ENCODE results near the gene S100A3.

Gene S100A3

DNA sequence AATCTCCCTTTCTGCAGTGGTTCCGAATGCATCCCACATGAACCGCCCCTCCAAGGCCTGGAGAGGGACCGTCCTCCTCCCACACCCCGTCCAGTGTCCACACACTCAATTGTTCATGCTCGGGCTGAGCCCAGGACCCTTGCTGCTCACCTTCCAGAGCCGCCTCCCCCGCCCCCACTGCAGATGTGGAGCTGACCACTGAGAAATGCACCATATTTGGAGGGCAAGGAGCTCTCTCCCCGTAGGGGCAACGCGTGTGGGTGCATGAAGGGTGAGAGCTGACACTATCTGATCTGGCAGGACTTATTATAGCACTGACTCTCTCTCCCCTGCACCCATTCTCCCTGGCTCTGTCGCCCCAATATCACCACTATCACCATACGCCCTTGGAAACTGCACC, 4.0 kb upstream of the S100A3 start:
- DNase-seq (ENCODE audit: low read depth, low spot score), result no peak
- no peak overlapping the region for H3K4me3 ChIP-seq (ENCODE audit: low read length)

DNA sequence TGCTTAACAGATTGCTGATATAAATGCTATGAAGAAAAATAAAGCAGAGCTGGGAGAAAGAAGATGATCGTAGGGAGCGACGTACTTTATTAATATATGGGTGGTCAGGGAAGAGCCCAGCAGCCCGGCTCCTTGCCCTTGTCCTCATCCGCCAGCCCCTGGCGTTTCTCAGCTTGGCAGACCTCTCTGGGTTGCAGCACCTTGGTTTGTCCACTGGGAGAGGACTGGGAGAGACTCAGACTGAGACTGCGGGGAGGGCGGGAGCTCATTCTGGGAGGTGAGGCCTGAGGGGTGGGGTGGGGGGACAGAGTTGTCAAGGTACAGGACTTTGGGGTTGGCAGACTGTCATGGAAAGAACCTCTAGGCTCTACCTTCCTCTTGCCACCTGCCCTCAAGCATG, 3.3 kb upstream of the S100A3 start:
- no peak overlapping the region for H3K4me3 ChIP-seq (ENCODE audit: low read length)
- DNase-seq (ENCODE audit: low read depth, low spot score), result no peak

- no peak overlapping the region for H3K4me3 ChIP-seq (ENCODE audit: low read length)
- DNase-seq (ENCODE audit: low read depth, low spot score), result no peak
Observed at GRCh38 chr1:153550827-153551500, 1.9 kb upstream of the S100A3 start.

GRCh38 chr1:153550398-153550758, 1.3 kb upstream of the S100A3 start:
- no peak overlapping the region for H3K4me3 ChIP-seq (ENCODE audit: low read length)
- no peak for DNase-seq (ENCODE audit: low read depth, low spot score)

DNA sequence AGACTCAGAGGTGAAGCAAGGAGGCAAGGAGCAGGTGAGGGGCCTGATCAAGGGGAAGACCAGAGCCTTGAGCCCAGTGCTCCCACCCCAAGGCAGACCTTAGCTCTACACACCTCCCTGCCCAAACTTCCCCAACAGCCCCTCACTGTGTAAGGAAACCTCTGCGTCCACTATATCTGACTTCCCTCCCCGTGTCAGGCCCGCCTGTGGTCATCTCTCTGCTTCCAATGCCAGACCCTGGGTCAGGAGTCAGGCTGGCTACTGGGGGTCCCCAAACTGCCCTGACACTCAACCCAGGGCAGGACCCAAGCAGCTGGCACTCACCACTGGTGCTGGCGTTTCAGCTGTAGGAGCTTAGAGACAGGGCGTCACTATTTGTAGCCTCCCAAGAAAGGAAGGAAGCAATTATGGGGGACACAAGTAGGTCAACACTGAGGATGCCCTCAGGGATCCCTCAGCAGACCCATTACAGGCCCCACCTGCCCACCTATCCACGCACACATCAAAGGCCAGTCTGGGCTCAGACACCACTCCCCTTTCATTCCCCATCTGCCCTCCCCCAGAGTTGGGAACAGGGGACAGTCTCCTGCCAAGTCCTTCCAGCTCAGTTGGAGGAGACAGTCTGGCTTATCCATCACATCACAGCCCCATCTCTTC, 811 bp upstream of the S100A3 start:
- no peak overlapping the region for H3K4me3 ChIP-seq (ENCODE audit: low read length)
- DNase-seq (ENCODE audit: low read depth, low spot score), result no peak

GRCh38 chr1:153547560-153548551, 1.2 kb downstream of the S100A3 start:
- no peak for DNase-seq (ENCODE audit: low read depth, low spot score)
- no peak overlapping the region for H3K4me3 ChIP-seq (ENCODE audit: low read length)

DNA sequence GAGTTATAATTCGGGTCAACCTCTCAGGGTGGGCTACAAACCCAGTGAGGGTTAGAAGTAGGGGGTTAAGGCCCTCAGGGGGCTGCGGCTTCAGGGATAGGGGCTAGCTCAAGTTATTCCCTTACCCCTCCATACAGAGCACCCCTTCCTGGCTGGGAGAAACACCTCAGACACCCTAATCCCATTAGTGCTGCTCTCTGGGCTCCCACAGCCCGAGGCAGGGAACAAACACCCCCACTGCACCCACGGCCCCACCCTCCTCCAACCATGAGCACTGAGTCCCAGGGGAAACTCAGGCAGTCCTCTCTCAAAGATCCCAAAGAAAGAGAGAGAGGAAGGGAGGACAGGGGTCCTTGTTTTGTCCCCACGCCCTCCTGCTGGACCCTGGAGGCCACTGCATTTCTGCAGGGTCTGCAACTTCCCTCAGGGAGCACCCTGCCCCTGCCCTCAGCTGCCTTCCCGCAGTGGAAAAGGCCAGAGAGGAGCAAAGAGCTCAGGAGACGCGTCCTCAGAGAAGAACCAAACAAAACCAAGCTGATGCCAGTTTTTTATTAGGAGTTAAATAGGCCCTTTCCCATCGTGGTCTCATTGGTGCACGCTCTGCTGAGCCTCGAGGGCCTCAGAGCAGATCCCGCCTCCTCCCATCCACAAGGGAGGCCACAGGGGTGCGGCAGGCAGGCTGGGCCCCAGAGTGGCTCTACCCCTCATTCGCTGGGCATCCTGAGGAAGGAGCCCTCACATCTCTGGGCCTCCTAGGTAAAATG, 2.1 kb downstream of the S100A3 start:
- DNase-seq (ENCODE audit: low read depth, low spot score), result no peak
- H3K4me3 ChIP-seq (ENCODE audit: low read length), result no peak overlapping the region

- no peak overlapping the region for H3K4me3 ChIP-seq (ENCODE audit: low read length)
Observed at GRCh38 chr1:153546371-153546770, 2.7 kb downstream of the S100A3 start.

GRCh38 chr1:153545067-153546055, 3.7 kb downstream of the S100A3 start, which contains the start of gene S100A4:
Gene S100A4 (minus strand): TSS chr1:153545806. CDS start chr1:153544794, 1,012 bp downstream.
- H3K4me3 ChIP-seq (ENCODE audit: low read length), result peak within 1 kb of the TSS; percentile 29
- peak; percentile 94 for DNase-seq (ENCODE audit: low read depth, low spot score)

More at GRCh38 chr1:153546371-153546770, 2.7 kb downstream of the S100A3 start:
- no peak for DNase-seq (ENCODE audit: low read depth, low spot score)

DNA sequence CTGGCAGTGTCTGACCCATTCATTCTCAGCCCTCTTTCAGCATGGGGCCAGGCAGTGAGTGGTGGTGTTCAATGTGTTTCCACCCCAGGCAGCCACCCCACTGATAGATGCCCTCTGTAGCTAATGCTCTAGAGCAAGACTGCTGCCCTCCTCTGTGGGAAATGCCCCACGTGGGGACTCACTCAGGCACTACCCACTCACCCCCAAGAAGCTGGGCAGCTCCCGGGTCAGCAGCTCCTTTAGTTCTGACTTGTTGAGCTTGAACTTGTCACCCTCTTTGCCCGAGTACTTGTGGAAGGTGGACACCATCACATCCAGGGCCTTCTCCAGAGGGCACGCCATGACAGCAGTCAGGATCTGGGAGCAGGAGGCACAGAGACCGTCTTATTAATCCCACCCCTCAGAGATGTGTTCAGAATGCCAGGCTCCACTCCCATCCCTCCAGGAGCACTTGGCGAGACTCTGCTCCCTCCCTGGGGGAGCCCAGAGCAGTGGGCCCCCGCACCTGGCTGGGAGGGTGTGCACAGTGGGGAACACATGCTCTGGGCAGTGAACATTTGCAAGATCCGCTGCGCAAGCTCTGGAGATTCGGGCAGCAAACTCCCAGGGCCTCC, 4.5 kb downstream of the S100A3 start:
- DNase-seq (ENCODE audit: low read depth, low spot score), result no peak
- H3K4me3 ChIP-seq (ENCODE audit: low read length), result peak overlapping the region; percentile 29

GRCh38 chr1:153543736-153544135, 5.3 kb downstream of the S100A3 start:
- H3K4me3 ChIP-seq (ENCODE audit: low read length), result no peak overlapping the region
- DNase-seq (ENCODE audit: low read depth, low spot score), result no peak

DNA sequence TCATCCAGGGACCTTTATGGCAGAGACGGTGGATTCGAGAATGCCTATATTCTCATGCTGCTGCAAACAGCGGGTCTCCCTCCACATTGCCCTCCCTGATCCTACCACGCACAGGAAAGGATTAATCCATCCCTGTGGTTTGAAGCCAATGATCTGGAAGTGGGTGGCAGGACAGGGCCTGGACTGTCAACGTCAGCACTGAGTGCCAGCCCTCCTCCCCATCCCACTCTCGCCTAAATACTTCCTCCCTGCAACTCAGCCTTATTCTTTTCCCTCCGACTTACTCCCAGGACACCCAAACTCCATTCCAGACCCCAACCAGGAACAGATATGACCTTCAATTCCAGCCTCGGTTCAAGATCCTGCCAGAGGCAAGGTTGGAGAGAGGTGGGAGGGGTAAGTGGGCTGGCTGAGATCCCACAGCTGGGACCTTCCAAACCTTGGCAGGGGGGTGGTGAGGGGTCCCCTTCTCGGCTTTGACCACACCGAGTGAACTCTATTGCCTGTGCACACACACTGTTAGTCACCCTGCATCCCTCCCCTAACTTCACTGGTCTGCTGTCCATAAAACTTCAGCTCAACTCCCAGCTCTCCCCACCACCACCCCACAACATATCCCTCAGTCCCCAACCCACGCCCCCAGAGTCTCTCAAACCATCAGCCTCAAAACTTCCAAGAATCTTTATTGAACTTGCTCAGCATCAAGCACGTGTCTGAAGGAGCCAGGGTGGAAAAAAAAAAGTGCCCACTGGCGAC, 5.9 kb downstream of the S100A3 start:
- no peak overlapping the region for H3K4me3 ChIP-seq (ENCODE audit: low read length)
- no peak for DNase-seq (ENCODE audit: low read depth, low spot score)

DNA sequence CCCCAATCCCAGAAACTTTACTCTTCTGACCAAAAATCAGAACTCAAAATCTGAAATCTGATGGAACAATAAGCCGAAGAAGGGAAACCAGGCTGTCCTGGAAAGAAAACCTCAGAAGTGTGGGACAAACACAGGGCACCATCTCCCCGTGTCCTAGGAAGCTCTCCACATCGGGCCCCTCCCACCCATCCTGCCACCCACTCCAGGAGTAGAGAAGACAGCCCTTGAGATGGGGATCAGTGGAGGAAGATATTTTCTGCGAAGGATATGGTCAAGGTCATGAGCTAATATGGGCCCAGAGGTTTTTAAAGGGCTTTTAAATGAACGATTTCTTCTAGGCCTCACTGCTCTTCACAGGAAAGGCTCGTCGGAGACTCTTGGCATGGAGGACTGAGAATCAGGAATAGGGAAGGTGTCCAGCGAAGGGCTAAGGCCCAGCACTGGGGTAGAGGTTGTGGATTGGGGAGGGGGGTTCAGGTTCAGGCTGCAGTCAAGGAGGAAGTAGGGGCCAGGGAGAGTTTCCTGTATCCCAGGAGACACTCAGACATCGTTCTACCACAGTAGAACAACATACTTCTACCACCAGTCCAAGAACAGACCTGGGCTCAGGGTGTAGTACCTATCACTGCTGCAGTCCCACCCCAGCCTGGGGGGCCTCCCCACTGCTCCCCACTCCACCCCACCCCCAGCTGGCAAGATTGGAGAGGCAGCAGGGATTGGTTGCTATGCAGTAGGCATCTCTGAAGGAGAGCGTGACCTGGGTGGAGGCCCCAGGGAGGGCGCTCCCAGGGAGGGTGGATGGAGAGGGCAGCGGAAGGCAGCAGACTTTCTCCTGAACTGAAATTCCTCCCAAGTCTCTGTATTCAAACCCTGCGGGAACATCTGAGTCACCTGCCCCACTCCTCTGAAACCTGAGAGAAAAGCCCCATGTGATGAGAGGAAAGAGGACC, 7.1 kb downstream of the S100A3 start:
- DNase-seq (ENCODE audit: low read depth, low spot score), result no peak
- no peak overlapping the region for H3K4me3 ChIP-seq (ENCODE audit: low read length)

GRCh38 chr1:153540394-153541361, 8.4 kb downstream of the S100A3 start, which contains the start of gene S100A5:
Gene S100A5 (minus strand): TSS chr1:153540934. CDS start chr1:153540191, 743 bp downstream.
- H3K4me3 ChIP-seq (ENCODE audit: low read length), result peak within 1 kb of the TSS; percentile 30
- DNase-seq (ENCODE audit: low read depth, low spot score), result peak; percentile 98

Measured in Jurkat, Clone E6-1 (cell line).